H1 (cell line): ENCODE measurements around the gene KIAA1328. TPM values are rescaled to one million over a fixed set of nuclear protein-coding genes. Genes with fewer than 3 reads are reported as not detected.

ENCODE experiments used
- CTCF ChIA-PET: fragments of 300-600 bp; sonication (Branson Sonifier 250); formaldehyde crosslinking; loops from one replicate; lab custom pipeline; 2021; ENCODE audit not compliant: partially characterized antibody; lab: Charles Lee
- POLR2A ChIA-PET: fragments of 300-600 bp; sonication (Branson Sonifier 250); formaldehyde crosslinking; loops from one replicate; lab custom pipeline; 2021; ENCODE audit warnings: inconsistent platforms; ENCODE audit not compliant: partially characterized antibody; lab: Charles Lee
- DNase-seq, 2 experiments: peaks; one replicate each; pipeline versions ENCODE4 v3.0.0 to v3.0.0-alpha.2; 2010 to 2022; ENCODE audit warnings: low spot score in 2 of 2, low read depth in 1 of 2, mixed read lengths in 1 of 2
- FAIRE-seq: peaks from 2 replicates; lab custom pipeline; 2011; peaks lifted over from hg19 to GRCh38; lab: Jason Lieb, UNC
- H2AFZ ChIP-seq: 2 replicates; pipeline ENCODE4 v1.8.1; 2012; ENCODE audit warnings: low read length, inconsistent platforms
- H2AK5ac ChIP-seq: 2 replicates; pipeline ENCODE4 v1.6.1; 2013; ENCODE audit warnings: low read depth, low read length
- H2BK120ac ChIP-seq: replicated peaks from 2 replicates; pipeline ENCODE3; 2013; ENCODE audit warnings: low read depth, low read length, inconsistent platforms
- H2BK12ac ChIP-seq: 2 replicates; pipeline ENCODE4 v1.6.1; 2013; ENCODE audit warnings: low read depth, low read length
- H2BK15ac ChIP-seq: 2 replicates; pipeline ENCODE4 v1.6.1; 2013; ENCODE audit warnings: low read length
- H2BK20ac ChIP-seq: 2 replicates; pipeline ENCODE4 v1.6.1; 2013; ENCODE audit warnings: low read length
- H2BK5ac ChIP-seq: 2 replicates; pipeline ENCODE4 v1.6.1; 2013; ENCODE audit warnings: low read depth, low read length
- H3K14ac ChIP-seq: 2 replicates; pipeline ENCODE4 v1.6.1; 2013; ENCODE audit warnings: inconsistent platforms; ENCODE audit not compliant: insufficient read length
- H3K18ac ChIP-seq: 2 replicates; pipeline ENCODE4 v1.6.1; 2013; ENCODE audit warnings: low read length; ENCODE audit errors: extremely low read depth
- H3K23ac ChIP-seq: 2 replicates; pipeline ENCODE4 v1.6.1; 2013; ENCODE audit warnings: inconsistent platforms; ENCODE audit not compliant: insufficient read length
- H3K23me2 ChIP-seq: 2 replicates; pipeline ENCODE4 v1.6.1; 2013; ENCODE audit warnings: low read depth, low read length
- H3K27ac ChIP-seq: 2 replicates; pipeline ENCODE4 v1.6.1; 2011; ENCODE audit warnings: low read depth, low read length, inconsistent platforms
- H3K27me3 ChIP-seq, 4 experiments: replicated peaks in 1 of 4; 1 replicate in 1 of 4; 2 replicates in 3 of 4; pipeline versions ENCODE4 v1.6.1 to v1.8.1; 2011 to 2013; ENCODE audit warnings: low read length in 3 of 4, mild to moderate bottlenecking in 3 of 4, inconsistent platforms in 2 of 4, mixed read lengths in 2 of 4, moderate library complexity in 1 of 4; ENCODE audit not compliant: control insufficient read depth in 3 of 4, insufficient read depth in 3 of 4; ENCODE audit errors: extremely low read depth in 1 of 4
- H3K36me3 ChIP-seq, 4 experiments: 2 replicates each; pipeline versions ENCODE4 v1.6.1 to v1.8.1; 2011 to 2013; ENCODE audit warnings: mild to moderate bottlenecking in 4 of 4, low read length in 3 of 4, moderate library complexity in 2 of 4, control low read depth in 1 of 4, inconsistent platforms in 1 of 4; ENCODE audit not compliant: insufficient read depth in 4 of 4, control insufficient read depth in 2 of 4
- H3K4ac ChIP-seq: replicated peaks from 2 replicates; pipeline ENCODE3; 2013; ENCODE audit warnings: low read length, low read depth, mixed read lengths, inconsistent platforms; ENCODE audit not compliant: insufficient read length
- H3K4me1 ChIP-seq, 4 experiments: replicated peaks in 1 of 4; 1 replicate in 1 of 4; 2 replicates in 3 of 4; pipeline versions ENCODE4 v1.6.1 to v1.8.1; 2011 to 2013; ENCODE audit warnings: low read length in 3 of 4, inconsistent platforms in 2 of 4, mixed read lengths in 1 of 4; ENCODE audit not compliant: insufficient read depth in 4 of 4, control insufficient read depth in 3 of 4
- H3K4me2 ChIP-seq, 2 experiments: 2 replicates each; pipeline versions ENCODE4 v1.6.1 to v1.8.1; 2011 to 2013; ENCODE audit warnings: low read depth in 2 of 2, low read length in 2 of 2, control low read depth in 1 of 2, inconsistent platforms in 1 of 2, mild to moderate bottlenecking in 1 of 2; ENCODE audit not compliant: insufficient read depth in 1 of 2
- H3K4me3 ChIP-seq, 4 experiments: fragments of 200-600, 300-600 bp in 1 of 4; sonication (generic), shearing (Covaris generic), sonication (Bioruptor Twin) in 1 of 4; 2 replicates each; pipeline versions ENCODE4 v1.5.1 to v1.8.1; 2011 to 2016; ENCODE audit warnings: low read length in 4 of 4, low read depth in 3 of 4, control low read depth in 2 of 4, inconsistent platforms in 2 of 4, mild to moderate bottlenecking in 2 of 4, mixed read lengths in 1 of 4, moderate library complexity in 1 of 4; ENCODE audit not compliant: insufficient read depth in 2 of 4; ENCODE audit errors: extremely low read depth in 1 of 4
- H3K56ac ChIP-seq: replicated peaks from 2 replicates; pipeline ENCODE3; 2013; ENCODE audit warnings: low read depth, mild to moderate bottlenecking, mixed read lengths, low read length, inconsistent platforms; ENCODE audit not compliant: insufficient read length
- H3K79me1 ChIP-seq: 2 replicates; pipeline ENCODE4 v1.6.1; 2013; ENCODE audit warnings: low read depth, low read length, control low read depth
- H3K79me2 ChIP-seq, 2 experiments: 2 replicates each; pipeline versions ENCODE4 v1.6.1 to v1.8.1; 2012 to 2013; ENCODE audit warnings: low read length in 2 of 2, mild to moderate bottlenecking in 2 of 2, inconsistent platforms in 1 of 2; ENCODE audit not compliant: insufficient read depth in 2 of 2, control insufficient read depth in 1 of 2
- H3K9ac ChIP-seq, 4 experiments: replicated peaks in 1 of 4; 1 replicate in 1 of 4; 2 replicates in 3 of 4; pipeline versions ENCODE4 v1.6.1 to v1.8.1; 2011 to 2013; ENCODE audit warnings: low read depth in 3 of 4, low read length in 3 of 4, control low read depth in 2 of 4, mild to moderate bottlenecking in 2 of 4, moderate library complexity in 2 of 4, inconsistent platforms in 1 of 4; ENCODE audit errors: extremely low read depth in 1 of 4
- H3K9me3 ChIP-seq, 2 experiments: 2 replicates each; pipeline versions ENCODE4 v1.6.1 to v1.8.1; 2012 to 2013; ENCODE audit warnings: mild to moderate bottlenecking in 2 of 2, moderate library complexity in 2 of 2, control low read depth in 1 of 2, inconsistent platforms in 1 of 2, low read depth in 1 of 2, low read length in 1 of 2, mixed read lengths in 1 of 2; ENCODE audit not compliant: insufficient read depth in 2 of 2
- H4K20me1 ChIP-seq, 2 experiments: replicated peaks in 1 of 2; 2 replicates each; pipeline versions ENCODE3 to v1.8.1; 2011 to 2013; ENCODE audit warnings: inconsistent platforms in 2 of 2, low read length in 2 of 2, mild to moderate bottlenecking in 1 of 2; ENCODE audit not compliant: insufficient read depth in 2 of 2, control insufficient read depth in 1 of 2
- H4K5ac ChIP-seq: 2 replicates; pipeline ENCODE4 v1.6.1; 2013; ENCODE audit warnings: low read length, low read depth, mixed read lengths, inconsistent platforms; ENCODE audit not compliant: insufficient read length
- H4K8ac ChIP-seq: 2 replicates; pipeline ENCODE4 v1.8.0; 2013; ENCODE audit warnings: mild to moderate bottlenecking, moderate library complexity, low read length, inconsistent platforms; ENCODE audit not compliant: insufficient read depth; ENCODE audit errors: extremely low read depth
- H4K91ac ChIP-seq: replicated peaks from 2 replicates; pipeline ENCODE3; 2013; ENCODE audit warnings: low read length, mixed read lengths, inconsistent platforms; ENCODE audit not compliant: insufficient read length
- RBBP5 ChIP-seq: IDR thresholded peaks from 2 replicates; pipeline ENCODE4 v1.7.1; 2012; ENCODE audit warnings: low read depth, mild to moderate bottlenecking, inconsistent platforms, low read length, moderate library complexity, borderline replicate concordance
- SP2 ChIP-seq: IDR thresholded peaks from 2 replicates; pipeline ENCODE4 v1.6.1; 2012; ENCODE audit warnings: mild to moderate bottlenecking, low read length, inconsistent platforms
- SRF ChIP-seq: IDR thresholded peaks from 2 replicates; pipeline ENCODE4 v1.6.1; 2011; ENCODE audit warnings: mild to moderate bottlenecking, low read depth, low read length, moderate library complexity
- YY1 ChIP-seq: IDR thresholded peaks from 2 replicates; pipeline ENCODE4 v1.6.1; 2011; ENCODE audit warnings: low read depth, mild to moderate bottlenecking, low read length
- WGBS, 2 experiments: shearing (Covaris generic) in 1 of 2; methylation state at CpG; one replicate each; pipeline versions ENCODE4 v1.1.6 to v1.1.7; 2013 to 2015; ENCODE audit warnings: low lambda C conversion rate in 2 of 2, mixed read lengths in 2 of 2, inconsistent platforms in 1 of 2, low coverage in 1 of 2, missing lambda C conversion rate in 1 of 2; ENCODE audit not compliant: insufficient replicate concordance in 2 of 2, insufficient coverage in 1 of 2, insufficient read length in 1 of 2; ENCODE audit errors: extremely low coverage in 1 of 2, missing lambda C conversion rate in 1 of 2; 5-methylcytosine and 5-hydroxymethylcytosine counted together
- polyA plus RNA-seq, 7 experiments: library from polyadenylated mRNA; depleted of rRNA in 3 of 7; stranded (reverse) in 5 of 7; unstranded in 2 of 7; fragments of >200 nt in 5 of 7; fragments of 200-250 nt in 2 of 7; gene quantifications; 1 replicate in 5 of 7; 2 replicates in 1 of 7; 4 replicates in 1 of 7; pipeline versions ENCODE4 v1.2.1 to v1.2.3, GENCODE V29; 2011 to 2013; ENCODE audit warnings: missing spikeins in 2 of 7, mixed read lengths in 2 of 7
- total RNA-seq: library from RNA; stranded (reverse); fragmentation: NEBNext Ultra II Directional; extraction: Animal tissue kit (Norgen Biotek cat#: 25700); gene quantifications from 2 replicates; pipeline ENCODE4 v1.2.1, GENCODE V29; 2021

Gene KIAA1328
- total and polyA plus RNA-seq, 2 of the 8 experiments (the other 6 are each of a cell fraction or from before 2014, with no cell fraction given) = 2.6 to 5.7 TPM

- Histone ChIP-seq H2BK20ac (no peak overlapping the region), H3K4me3 (peak overlapping the region in 1 of 4 experiments; percentile 92; a peak in 3 of 8 replicates), H3K14ac (no peak overlapping the region), H3K27ac (no peak overlapping the region), H4K91ac (no peak overlapping the region), H3K18ac (no peak overlapping the region), H2BK12ac (0 out of 2 replicates have a peak overlapping the region, but pooled peaks have one; percentile 2), H3K4me1 (peaks cover 0 to 5% (median 2%) of the 10 kb centered on the region in 4 experiments; a peak in 1 of 7 replicates), H3K79me1 (no peaks in the 10 kb centered on the region; the same call in 1 of the 2 replicates), H2BK5ac (no peak overlapping the region), H3K27me3 (no peaks in the 10 kb centered on the region), H3K9me3 (no peaks in the 10 kb centered on the region), H3K23ac (no peak overlapping the region), H3K56ac (no peak overlapping the region), H4K8ac (no peak overlapping the region), H2AFZ (peak overlapping the region; percentile 88; the same call in 1 of the 2 replicates), H3K4me2 (peak overlapping the region; percentile 71 to 95), H4K20me1 (no peaks in the 10 kb centered on the region), H3K79me2 (peaks cover 0 to 12% of the 10 kb centered on the region in 2 experiments; a peak in 3 of 4 replicates), H2BK120ac (no peak overlapping the region), H2AK5ac (no peak overlapping the region), H3K9ac (no peak overlapping the region), H4K5ac (no peak overlapping the region), H3K4ac (no peak overlapping the region), H3K23me2 (peaks cover 7% of the 10 kb centered on the region), H3K36me3 (no peaks in the 10 kb centered on the region), H2BK15ac (no peak overlapping the region)
- no peak for DNase-seq
- CTCF ChIA-PET = interaction anchor here (1.1 to 2.6 kb wide), 6 partner anchors 9 to 77 kb away, joined by 3 to 14 read pairs (median 4); no protein-coding TSS in a partner anchor
- FAIRE-seq = no peak
- POLR2A ChIA-PET = interaction anchor here (0.6 kb wide), 1 partner anchor 15 kb away, joined by 3 read pairs; no protein-coding TSS in a partner anchor
- 83% methylated on average over 1 of the region's 1 CpG; no CpG with 5 or more reads in 1 of the 2 experiments for WGBS, 2 experiments
- TF ChIP-seq YY1 = no peak
- no peak for TF ChIP-seq SP2
- no peak for TF ChIP-seq SRF
- no peak for TF ChIP-seq RBBP5
Observed at GRCh38 chr18:36830158-36830495, 1.2 kb downstream of the KIAA1328 start.
